ENCODE results near the gene NEURL1. TPM values are rescaled to one million over a fixed set of nuclear protein-coding genes. Genes with fewer than 3 reads are reported as not detected.
A peak's percentile ranks its signal among the peaks of the same experiment; 100 is the strongest.

The NEURL1 gene
- total and polyA plus RNA-seq, 5 donors, result 0.11 to 0.20 (median 0.16) TPM

- intact Hi-C loops (cut with DNase I), result loop anchor here in 1 of 4 donors (5.0 kb wide), 1 partner anchor 91 kb away; no protein-coding TSS in a partner anchor
- no peak overlapping the region for H3K4me3 ChIP-seq (ENCODE audit: low read length)
- no peak overlapping the region for H3K27ac ChIP-seq (ENCODE audit: low read length)
- no peaks in the 10 kb centered on the region for H3K27me3 ChIP-seq (ENCODE audit: control insufficient read depth, insufficient read depth)
- H3K9me3 ChIP-seq (ENCODE audit: control insufficient read depth, low read length), result no peaks in the 10 kb centered on the region
- no peak for ATAC-seq
- peak; percentile 68 to 85 (median 83) for DNase-seq
- no peaks in the 10 kb centered on the region for H3K4me1 ChIP-seq (ENCODE audit: control insufficient read depth, insufficient read depth, low read length)
- 83% methylated on average over 4 of the region's 4 CpGs for WGBS
Measured at GRCh38 chr10:103595933-103596726, 102.6 kb downstream of the NEURL1 start.

- Histone ChIP-seq H3K27me3 (ENCODE audit: control insufficient read depth, insufficient read depth) (no peaks in the 10 kb centered on the region), H3K4me1 (ENCODE audit: control insufficient read depth, insufficient read depth, low read length) (no peaks in the 10 kb centered on the region), H3K4me3 (ENCODE audit: low read length) (no peak overlapping the region), H3K9me3 (ENCODE audit: control insufficient read depth, low read length) (no peaks in the 10 kb centered on the region), H3K27ac (ENCODE audit: low read length) (no peak overlapping the region)
- ATAC-seq (no peak), DNase-seq (peak in 1 of 3 donors; percentile 44)
- intact Hi-C loops (cut with DNase I), result loop anchor here in 1 of 4 donors (5.0 kb wide), 1 partner anchor 90 kb away; no protein-coding TSS in a partner anchor
- 75% methylated on average over 6 of the region's 6 CpGs for WGBS
Measured at GRCh38 chr10:103597003-103597402, 103.5 kb downstream of the NEURL1 start.

GRCh38 chr10:103598654-103599115 is 105.2 kb downstream of the NEURL1 start:
- intact Hi-C loops (cut with DNase I), result loop anchor here in 2 of 4 donors (2.0 to 5.0 kb wide), 2 partner anchors 88 to 89 kb away; no protein-coding TSS in a partner anchor
- 53% methylated on average over 7 of the region's 7 CpGs for WGBS
- ATAC-seq (peak; percentile 52 to 63), DNase-seq (peak; percentile 51 to 78 (median 67))
- Histone ChIP-seq H3K4me1 (ENCODE audit: control insufficient read depth, insufficient read depth, low read length) (no peaks in the 10 kb centered on the region), H3K27me3 (ENCODE audit: control insufficient read depth, insufficient read depth) (no peaks in the 10 kb centered on the region), H3K9me3 (ENCODE audit: control insufficient read depth, low read length) (no peaks in the 10 kb centered on the region), H3K4me3 (ENCODE audit: low read length) (no peak overlapping the region), H3K27ac (ENCODE audit: low read length) (no peak overlapping the region)

GRCh38 chr10:103599211-103599610 is 105.7 kb downstream of the NEURL1 start:
- Histone ChIP-seq H3K27me3 (ENCODE audit: control insufficient read depth, insufficient read depth) (no peaks in the 10 kb centered on the region), H3K9me3 (ENCODE audit: control insufficient read depth, low read length) (no peaks in the 10 kb centered on the region), H3K4me1 (ENCODE audit: control insufficient read depth, insufficient read depth, low read length) (no peaks in the 10 kb centered on the region), H3K4me3 (ENCODE audit: low read length) (no peak overlapping the region), H3K27ac (ENCODE audit: low read length) (no peak overlapping the region)
- WGBS, result 56% methylated on average over 3 of the region's 3 CpGs
- intact Hi-C loops (cut with DNase I), result loop anchor here in 2 of 4 donors (2.0 to 5.0 kb wide), 2 partner anchors 88 kb away; no protein-coding TSS in a partner anchor
- ATAC-seq (no peak), DNase-seq (peak in 1 of 3 donors; percentile 10)

GRCh38 chr10:103599907-103600306 is 106.4 kb downstream of the NEURL1 start:
- Histone ChIP-seq H3K9me3 (ENCODE audit: control insufficient read depth, low read length) (no peaks in the 10 kb centered on the region), H3K27ac (ENCODE audit: low read length) (no peak overlapping the region), H3K4me1 (ENCODE audit: control insufficient read depth, insufficient read depth, low read length) (no peaks in the 10 kb centered on the region), H3K27me3 (ENCODE audit: control insufficient read depth, insufficient read depth) (no peaks in the 10 kb centered on the region), H3K4me3 (ENCODE audit: low read length) (no peak overlapping the region)
- 82% methylated on average over 6 of the region's 6 CpGs for WGBS
- intact Hi-C loops (cut with DNase I), result loop anchor here in 3 of 4 donors (2.0 to 5.0 kb wide), 2 partner anchors 87 kb away; no protein-coding TSS in a partner anchor
- ATAC-seq, result no peak
- DNase-seq, result peak in 1 of 3 donors; percentile 39

GRCh38 chr10:103600325-103600724 is 106.8 kb downstream of the NEURL1 start:
- intact Hi-C loops (cut with DNase I), result loop anchor here in 1 of 4 donors (5.0 kb wide), 1 partner anchor 87 kb away; no protein-coding TSS in a partner anchor
- no peak overlapping the region for H3K27ac ChIP-seq (ENCODE audit: low read length)
- no peak for ATAC-seq
- no peaks in the 10 kb centered on the region for H3K27me3 ChIP-seq (ENCODE audit: control insufficient read depth, insufficient read depth)
- WGBS, result 81% methylated on average over 6 of the region's 6 CpGs
- H3K4me1 ChIP-seq (ENCODE audit: control insufficient read depth, insufficient read depth, low read length), result no peaks in the 10 kb centered on the region
- no peak overlapping the region for H3K4me3 ChIP-seq (ENCODE audit: low read length)
- no peak for DNase-seq
- no peaks in the 10 kb centered on the region for H3K9me3 ChIP-seq (ENCODE audit: control insufficient read depth, low read length)

GRCh38 chr10:103600956-103601569 is 107.6 kb downstream of the NEURL1 start:
- no peak overlapping the region for H3K27ac ChIP-seq (ENCODE audit: low read length)
- WGBS, result 72% methylated on average over 7 of the region's 7 CpGs

GRCh38 chr10:103602028-103602851 is 108.7 kb downstream of the NEURL1 start:
- WGBS, result 91% methylated on average over 47 of the region's 47 CpGs
- Histone ChIP-seq H3K4me3 (ENCODE audit: low read length) (no peak overlapping the region), H3K27ac (ENCODE audit: low read length) (no peak overlapping the region), H3K4me1 (ENCODE audit: control insufficient read depth, insufficient read depth, low read length) (no peaks in the 10 kb centered on the region), H3K27me3 (ENCODE audit: control insufficient read depth, insufficient read depth) (no peaks in the 10 kb centered on the region), H3K9me3 (ENCODE audit: control insufficient read depth, low read length) (no peaks in the 10 kb centered on the region)
- intact Hi-C loops (cut with DNase I), result loop anchor here in 1 of 4 donors (5.0 kb wide), 1 partner anchor 85 kb away; no protein-coding TSS in a partner anchor
- ATAC-seq (no peak), DNase-seq (peak in 2 of 3 donors; percentile 53 to 58)

More at GRCh38 chr10:103600956-103601569, 107.6 kb downstream of the NEURL1 start:
- intact Hi-C loops (cut with DNase I), result loop anchor here in 1 of 4 donors (5.0 kb wide), 1 partner anchor 86 kb away; no protein-coding TSS in a partner anchor
- ATAC-seq (no peak), DNase-seq (peak in 1 of 3 donors; percentile 20)
- Histone ChIP-seq H3K27me3 (ENCODE audit: control insufficient read depth, insufficient read depth) (no peaks in the 10 kb centered on the region), H3K4me3 (ENCODE audit: low read length) (no peak overlapping the region), H3K4me1 (ENCODE audit: control insufficient read depth, insufficient read depth, low read length) (no peaks in the 10 kb centered on the region), H3K9me3 (ENCODE audit: control insufficient read depth, low read length) (no peaks in the 10 kb centered on the region)

GRCh38 chr10:103602852-103603155 is 109.3 kb downstream of the NEURL1 start:
- no peak overlapping the region for H3K27ac ChIP-seq (ENCODE audit: low read length)
- intact Hi-C loops (cut with DNase I), result loop anchor here in 1 of 4 donors (5.0 kb wide), 1 partner anchor 84 kb away; no protein-coding TSS in a partner anchor
- no peak for DNase-seq
- ATAC-seq, result no peak
- H3K4me3 ChIP-seq (ENCODE audit: low read length), result no peak overlapping the region
- H3K4me1 ChIP-seq (ENCODE audit: control insufficient read depth, insufficient read depth, low read length), result no peaks in the 10 kb centered on the region
- no peaks in the 10 kb centered on the region for H3K27me3 ChIP-seq (ENCODE audit: control insufficient read depth, insufficient read depth)
- WGBS, result 92% methylated on average over 16 of the region's 16 CpGs
- H3K9me3 ChIP-seq (ENCODE audit: control insufficient read depth, low read length), result no peaks in the 10 kb centered on the region

- intact Hi-C loops (cut with DNase I), result loop anchor here in 1 of 4 donors (5.0 kb wide), 1 partner anchor 84 kb away; no protein-coding TSS in a partner anchor
- Histone ChIP-seq H3K27ac (ENCODE audit: low read length) (no peak overlapping the region), H3K9me3 (ENCODE audit: control insufficient read depth, low read length) (no peaks in the 10 kb centered on the region), H3K4me3 (ENCODE audit: low read length) (no peak overlapping the region), H3K4me1 (ENCODE audit: control insufficient read depth, insufficient read depth, low read length) (no peaks in the 10 kb centered on the region), H3K27me3 (ENCODE audit: control insufficient read depth, insufficient read depth) (no peaks in the 10 kb centered on the region)
- ATAC-seq, result peak in 1 of 2 donors; percentile 6
- WGBS, result 93% methylated on average over 23 of the region's 23 CpGs
- DNase-seq, result peak in 2 of 3 donors; percentile 27 to 41
Measured at GRCh38 chr10:103603382-103603781, 109.9 kb downstream of the NEURL1 start.
